ENCODE data around the gene UBE2S. TPM values are rescaled to one million over a fixed set of nuclear protein-coding genes. Genes with fewer than 3 reads are reported as not detected.

The UBE2S gene
- total RNA-seq, 1 donor from 2014 or later: 383 TPM

DNA sequence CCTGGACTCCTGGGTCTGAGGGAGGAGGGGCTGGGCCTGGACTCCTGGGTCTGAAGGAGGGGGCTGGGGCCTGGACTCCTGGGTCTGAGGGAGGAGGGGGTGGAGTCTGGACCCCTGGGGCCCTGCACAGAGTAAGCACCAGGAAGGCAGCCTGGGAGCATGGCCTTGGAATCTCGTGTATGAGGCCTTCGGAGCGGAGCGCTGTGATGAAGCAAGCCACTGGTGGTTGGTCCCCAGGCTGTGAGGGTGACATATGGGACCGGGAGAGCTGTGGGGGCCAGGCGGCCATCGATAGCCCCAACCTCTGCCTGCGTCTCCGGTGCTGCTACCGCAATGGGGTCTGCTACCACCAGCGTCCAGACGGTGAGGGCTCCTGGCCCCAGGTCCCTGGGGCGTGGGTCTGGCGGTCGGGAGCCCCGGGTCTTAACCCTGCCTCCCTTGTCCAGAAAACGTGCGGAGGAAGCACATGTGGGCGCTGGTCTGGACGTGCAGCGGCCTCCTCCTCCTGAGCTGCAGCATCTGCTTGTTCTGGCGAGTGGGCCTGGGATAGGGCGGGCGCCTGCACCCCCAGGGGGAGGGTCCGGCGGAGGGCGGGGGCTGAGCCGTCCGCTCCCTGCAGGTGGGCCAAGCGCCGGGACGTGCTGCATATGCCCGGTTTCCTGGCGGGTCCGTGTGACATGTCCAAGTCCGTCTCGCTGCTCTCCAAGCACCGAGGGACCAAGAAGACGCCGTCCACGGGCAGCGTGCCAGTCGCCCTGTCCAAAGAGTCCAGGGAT is 30.0 kb downstream of the UBE2S start:
- H3K4me3 ChIP-seq (ENCODE audit: low read depth, low read length): no peak overlapping the region
- no peak for TF ChIP-seq CTCF (conservative IDR thresholded peaks at IDR 0.05; ENCODE audit: low read depth, low read length)
- no peak for DNase-seq (ENCODE audit: low read depth)

DNA sequence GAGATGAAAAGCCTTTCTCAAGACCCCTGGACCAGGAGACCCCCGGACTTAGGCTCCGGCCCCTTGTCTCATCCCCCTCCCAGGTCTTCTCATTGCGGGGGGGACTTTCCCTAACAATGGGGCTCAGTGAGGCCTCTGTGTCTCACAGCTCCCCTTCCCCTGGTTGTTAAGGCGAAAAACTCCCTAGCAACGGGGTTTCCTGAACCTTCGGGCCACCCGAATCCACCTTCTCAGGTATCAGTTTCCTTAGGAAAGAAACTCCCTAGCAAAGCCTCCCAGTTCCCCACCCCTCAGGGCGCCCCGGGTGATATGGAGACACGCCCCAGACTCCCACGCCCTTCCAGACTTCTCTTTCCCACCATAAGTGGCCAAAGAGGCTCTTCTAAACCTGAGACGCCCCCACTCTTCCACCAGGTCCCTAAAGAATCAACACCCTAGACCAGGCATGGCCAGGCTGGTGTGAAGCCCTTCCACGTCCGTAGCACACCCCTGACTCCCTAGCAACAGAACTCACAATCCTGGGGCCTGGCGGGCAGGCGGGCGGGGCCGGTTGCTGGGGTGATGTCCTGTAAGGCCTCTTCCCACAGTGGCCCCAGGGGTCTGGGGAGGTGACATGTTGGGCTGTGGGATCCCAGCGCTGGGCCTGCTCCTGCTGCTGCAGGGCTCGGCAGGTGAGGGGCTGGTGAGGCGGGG is 31.2 kb downstream of the UBE2S start, which contains the start of gene TMEM190:
TMEM190 (plus strand) TSS at position 586 of the 693 bp plus-strand sequence; CDS start at position 614, 28 bp downstream.
- TF ChIP-seq CTCF (conservative IDR thresholded peaks at IDR 0.05; ENCODE audit: low read depth, low read length): no peak
- no peak within 1 kb of the TSS for H3K4me3 ChIP-seq (ENCODE audit: low read depth, low read length)
- no peak for DNase-seq (ENCODE audit: low read depth)

DNA sequence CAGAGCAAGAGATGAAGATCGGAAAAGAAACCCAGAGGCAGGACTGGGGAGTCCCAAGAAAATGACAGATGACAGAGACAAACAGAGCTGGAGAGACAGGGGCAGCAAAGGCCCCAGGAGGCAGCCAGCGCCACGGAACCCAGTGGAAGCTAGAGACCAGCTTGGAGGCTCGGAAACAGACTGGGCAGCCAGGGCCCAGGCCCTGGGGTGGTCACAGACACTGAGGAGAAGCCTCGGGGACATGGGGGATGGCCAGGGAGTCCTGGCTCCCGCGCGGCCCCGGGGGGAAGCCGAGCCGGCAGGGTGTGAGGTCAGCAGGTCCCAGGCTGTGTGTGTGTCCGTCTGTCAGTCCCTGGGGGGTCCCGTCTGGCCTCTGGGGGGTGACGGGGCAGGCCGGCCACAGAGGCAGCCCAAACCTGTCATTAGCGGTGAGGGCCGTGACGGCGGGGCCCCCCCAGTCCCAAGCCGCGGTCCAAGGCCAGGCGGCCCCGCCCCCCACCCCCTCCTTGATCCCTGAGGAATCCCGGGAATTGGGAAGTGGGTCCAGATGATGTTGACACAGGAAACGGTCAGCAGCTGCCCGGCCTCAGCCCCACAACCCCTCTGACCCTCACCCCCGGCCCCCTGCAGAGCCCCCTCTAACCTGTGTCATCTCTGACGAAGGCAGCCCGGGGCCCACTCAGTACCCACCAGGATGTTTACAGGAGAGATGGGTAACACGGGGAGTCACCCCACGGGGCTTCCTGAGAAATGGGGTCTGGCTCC is 33.4 kb downstream of the UBE2S start:
- DNase-seq (ENCODE audit: low read depth): no peak

GRCh38 chr19:55373306-55373992 is 34.1 kb downstream of the UBE2S start:
- DNase-seq (ENCODE audit: low read depth): no peak
- no peak overlapping the region for H3K4me3 ChIP-seq (ENCODE audit: low read depth, low read length)
- no peak for TF ChIP-seq CTCF (conservative IDR thresholded peaks at IDR 0.05; ENCODE audit: low read depth, low read length)

More for the DNA sequence above, 33.4 kb downstream of the UBE2S start:
- no peak overlapping the region for H3K4me3 ChIP-seq (ENCODE audit: low read depth, low read length)
- no peak for TF ChIP-seq CTCF (conservative IDR thresholded peaks at IDR 0.05; ENCODE audit: low read depth, low read length)

GRCh38 chr19:55372316-55373081 is 35.1 kb downstream of the UBE2S start:
- DNase-seq (ENCODE audit: low read depth): no peak
- no peak overlapping the region for H3K4me3 ChIP-seq (ENCODE audit: low read depth, low read length)
- TF ChIP-seq CTCF (conservative IDR thresholded peaks at IDR 0.05; ENCODE audit: low read depth, low read length): no peak

Data from epithelial cell of proximal tubule (primary cell).